GM13977 (cell line): ENCODE data around the gene GLB1L3.

Experiments
- DNase-seq: peaks from one replicate; pipeline ENCODE4 v3.0.0; 2012; ENCODE audit warnings: low spot score
- CTCF ChIP-seq: IDR thresholded peaks from 2 replicates; pipeline ENCODE4 v1.5.1; 2012; ENCODE audit warnings: mild to moderate bottlenecking, control low read depth; ENCODE audit not compliant: insufficient read depth; ENCODE audit errors: extremely low read depth, missing control alignments
- in situ Hi-C: fragments of 300-500 bp; cut with MboI; formaldehyde crosslinking; loops from one replicate; pipeline ENCODE4 v1.12.0; 2022; ENCODE audit warnings: low sequenced_read_pairs, low pct_unique_long_range_greater_than_20kb, mixed read lengths, inconsistent platforms; ENCODE audit not compliant: unreplicated experiment

GLB1L3 gene

GRCh38 chr11:134275534-134276395 lies at the start of gene GLB1L3:
GLB1L3 (plus strand) TSS chr11:134276379; CDS start chr11:134276741, 362 bp downstream.
- TF ChIP-seq CTCF: peak; percentile 44
- in situ Hi-C loops: no loop called here
- DNase-seq: peak; percentile 73

GRCh38 chr11:134226806-134227325 lies 49.3 kb upstream of the GLB1L3 start:
- TF ChIP-seq CTCF: no peak
- in situ Hi-C loops: no loop called here
- no peak for DNase-seq

- in situ Hi-C loops: no loop called here
- no peak for TF ChIP-seq CTCF
- peak; percentile 70 for DNase-seq
Measured at GRCh38 chr11:134228625-134229024, 47.6 kb upstream of the GLB1L3 start.

GRCh38 chr11:134229126-134229790 lies 46.9 kb upstream of the GLB1L3 start:
- in situ Hi-C loops: no loop called here
- no peak for DNase-seq
- TF ChIP-seq CTCF: no peak

GRCh38 chr11:134230339-134230738 lies 45.8 kb upstream of the GLB1L3 start:
- no peak for TF ChIP-seq CTCF
- no peak for DNase-seq
- in situ Hi-C loops: no loop called here

- in situ Hi-C loops: no loop called here
- TF ChIP-seq CTCF: no peak
- DNase-seq: no peak
Measured at GRCh38 chr11:134231958-134232659, 44.1 kb upstream of the GLB1L3 start.
